Measurements from ENCODE around the gene GZMB. TPM values are rescaled to one million over a fixed set of nuclear protein-coding genes. Genes with fewer than 3 reads are reported as not detected.

The GZMB gene
- total and polyA plus RNA-seq, 2 donors (not counting 3 experiments of a cell fraction or from before 2014, with no cell fraction given) = not detected

Other genes with a start within 250 kb of the GZMB start
- 42.8 and 45.1 TPM in 2 replicates for gene NYNRIN, start 235.2 kb downstream of the GZMB start, total RNA-seq
- 37.2 and 38.8 TPM in 2 replicates for gene NYNRIN, start 235.2 kb downstream of the GZMB start, polyA plus RNA-seq
- gene CBLN3, start 204.5 kb downstream of the GZMB start, total RNA-seq = 5.0 and 8.6 TPM in 2 replicates
- gene CBLN3, start 204.5 kb downstream of the GZMB start, polyA plus RNA-seq = 7.8 and 7.9 TPM in 2 replicates
- 63.3 and 66.7 TPM in 2 replicates for gene KHNYN, start 204.2 kb downstream of the GZMB start, total RNA-seq
- gene KHNYN, start 204.2 kb downstream of the GZMB start, polyA plus RNA-seq = 25.2 and 25.4 TPM in 2 replicates
- gene SDR39U1, start 191.4 kb downstream of the GZMB start, total RNA-seq = 38.6 and 40.2 TPM in 2 replicates
- 72.6 and 89.8 TPM in 2 replicates for gene SDR39U1, start 191.4 kb downstream of the GZMB start, polyA plus RNA-seq
- gene CMA1, start 125.9 kb downstream of the GZMB start, total RNA-seq = not detected in 2 replicates
- not detected in 2 replicates for gene CMA1, start 125.9 kb downstream of the GZMB start, polyA plus RNA-seq
- gene CTSG, start 57.9 kb downstream of the GZMB start, total RNA-seq = not detected in 2 replicates
- not detected in 2 replicates for gene CTSG, start 57.9 kb downstream of the GZMB start, polyA plus RNA-seq
- not detected in 2 replicates for gene GZMH, start 24.5 kb downstream of the GZMB start, total RNA-seq
- gene GZMH, start 24.5 kb downstream of the GZMB start, polyA plus RNA-seq = not detected in 2 replicates